Endodermal cell (in vitro differentiated cells): ENCODE data around the gene ATXN2L. TPM values are rescaled to one million over a fixed set of nuclear protein-coding genes. Genes with fewer than 3 reads are reported as not detected.

Experiments
- DNase-seq: peaks from one replicate; pipeline ENCODE4 v3.0.0-alpha.2; 2017
- H3K27ac ChIP-seq: 2 replicates; pipeline ENCODE4 v1.5.1; 2013; ENCODE audit warnings: mild to moderate bottlenecking, low read depth, low read length, moderate library complexity
- H3K27me3 ChIP-seq: 2 replicates; pipeline ENCODE4 v1.6.1; 2013; ENCODE audit warnings: mild to moderate bottlenecking, low read length, moderate library complexity; ENCODE audit not compliant: insufficient read depth, control insufficient read depth, poor library complexity, severe bottlenecking
- H3K36me3 ChIP-seq: 2 replicates; pipeline ENCODE4 v1.7.0; 2013; ENCODE audit warnings: mild to moderate bottlenecking, low read length, moderate library complexity; ENCODE audit not compliant: control insufficient read depth, insufficient read depth
- H3K4me1 ChIP-seq: one replicate; pipeline ENCODE4 v1.7.0; 2013; ENCODE audit warnings: low read length; ENCODE audit not compliant: control insufficient read depth, insufficient read depth
- H3K4me3 ChIP-seq: 2 replicates; pipeline ENCODE4 v1.5.1; 2013; ENCODE audit warnings: mild to moderate bottlenecking, low read length, moderate library complexity
- H3K9ac ChIP-seq: 2 replicates; pipeline ENCODE4 v1.6.1; 2013; ENCODE audit warnings: mild to moderate bottlenecking, low read length, moderate library complexity; ENCODE audit not compliant: poor library complexity, severe bottlenecking; ENCODE audit errors: extremely low read depth
- H3K9me3 ChIP-seq: 2 replicates; pipeline ENCODE4 v1.6.1; 2013; ENCODE audit warnings: mild to moderate bottlenecking, low read length, moderate library complexity; ENCODE audit not compliant: control insufficient read depth
- H3K27ac Mint-ChIP-seq: 2 replicates; pipeline ENCODE4 v1.8.0; 2020; ENCODE audit warnings: mixed read lengths
- H3K27me3 Mint-ChIP-seq: 2 replicates; pipeline ENCODE4 v1.8.0; 2021; ENCODE audit warnings: mild to moderate bottlenecking, mixed read lengths; ENCODE audit not compliant: insufficient read depth
- H3K36me3 Mint-ChIP-seq: 2 replicates; pipeline ENCODE4 v1.8.0; 2020; ENCODE audit warnings: low read depth, mixed read lengths
- H3K4me1 Mint-ChIP-seq: 2 replicates; pipeline ENCODE4 v1.8.0; 2020; ENCODE audit warnings: mixed read lengths
- H3K4me3 Mint-ChIP-seq: 2 replicates; pipeline ENCODE4 v1.8.0; 2020; ENCODE audit warnings: mild to moderate bottlenecking, moderate library complexity, mixed read lengths
- H3K9me3 Mint-ChIP-seq: 2 replicates; pipeline ENCODE4 v1.8.0; 2020; ENCODE audit warnings: mild to moderate bottlenecking, mixed read lengths
- WGBS, 2 experiments: methylation state at CpG; one replicate each; pipeline versions ENCODE4 v1.1.5 to v1.1.7; 2013; ENCODE audit warnings: missing lambda C conversion rate in 2 of 2, mixed read lengths in 1 of 2; ENCODE audit not compliant: insufficient coverage in 1 of 2, insufficient read length in 1 of 2; 5-methylcytosine and 5-hydroxymethylcytosine counted together
- total RNA-seq, 2 donors: library from RNA; stranded (reverse); fragmentation: NEBNext Ultra II Directional in 1 of 2; extraction: Animal tissue kit (Norgen Biotek cat#: 25700) in 1 of 2; gene quantifications; 2 replicates in 1 of 2; 3 replicates in 1 of 2; pipeline ENCODE4 v1.2.1, GENCODE V29; 2021
- TF ChIP-seq, protein P1 (sequence below): fragments of 200-600 bp; sonication (generic); conservative IDR thresholded peaks from 2 replicates; pipeline ENCODE4 v1.5.0; 2021; ENCODE audit warnings: antibody characterized with exemption, mild to moderate bottlenecking

The ATXN2L gene
- total RNA-seq, 2 donors from 2014 or later, result 242 to 264 TPM

DNA sequence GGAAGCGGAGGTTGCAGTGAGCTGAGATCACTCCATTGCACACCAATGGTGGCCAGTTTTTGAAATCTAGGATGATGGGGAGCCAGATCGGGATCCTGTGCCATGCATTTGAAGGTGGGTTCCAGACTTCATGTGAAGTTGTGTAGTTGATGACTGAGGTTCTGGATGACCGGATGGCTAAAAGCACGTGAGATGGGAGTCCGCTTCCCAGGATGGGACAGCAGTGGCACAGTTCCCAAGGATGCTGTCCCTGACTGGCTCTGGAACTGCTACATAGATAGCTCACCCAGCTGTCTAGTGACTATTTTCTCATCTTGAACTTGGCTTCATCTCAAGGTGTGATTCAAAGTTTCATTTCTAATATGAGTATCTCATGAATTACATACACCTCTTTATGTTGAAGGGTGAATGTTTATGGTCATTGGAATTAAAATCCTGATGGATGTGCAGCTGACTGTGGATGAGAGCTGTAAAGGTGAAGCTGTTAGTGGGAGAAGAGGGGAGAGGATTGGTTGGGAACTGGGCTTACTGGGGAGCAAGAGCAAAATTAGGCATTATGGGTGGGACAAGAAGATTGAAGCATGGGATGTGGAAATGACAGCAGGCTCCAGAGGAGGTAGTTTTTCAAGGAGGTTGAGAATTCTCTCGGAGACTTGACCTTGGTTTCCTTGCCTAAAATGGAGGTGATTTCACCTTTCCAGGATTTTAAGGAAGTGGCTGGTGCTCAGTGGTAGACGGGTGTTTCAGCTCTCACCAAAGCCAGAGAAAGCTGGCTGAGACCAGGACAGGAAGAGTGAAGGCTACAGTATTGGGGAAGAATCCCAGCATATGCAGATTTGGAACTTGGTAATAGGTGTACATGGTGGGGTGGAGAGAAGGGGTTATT is 15.1 kb downstream of the ATXN2L start:
- Histone ChIP-seq H3K36me3 (peaks cover 61% of the 10 kb centered on the region), H3K4me3 (no peak overlapping the region), H3K4me1 (no peaks in the 10 kb centered on the region), H3K9me3 (no peaks in the 10 kb centered on the region), H3K27ac (no peak overlapping the region), H3K27me3 (no peaks in the 10 kb centered on the region), H3K9ac (no peak overlapping the region)
- no peaks in the 10 kb centered on the region for H3K27me3 Mint-ChIP-seq
- no peak for DNase-seq
- H3K9me3 Mint-ChIP-seq, result no peaks in the 10 kb centered on the region
- H3K4me1 Mint-ChIP-seq, result no peaks in the 10 kb centered on the region
- peaks cover 76% of the 10 kb centered on the region for H3K36me3 Mint-ChIP-seq
- TF ChIP-seq, protein P1, sequence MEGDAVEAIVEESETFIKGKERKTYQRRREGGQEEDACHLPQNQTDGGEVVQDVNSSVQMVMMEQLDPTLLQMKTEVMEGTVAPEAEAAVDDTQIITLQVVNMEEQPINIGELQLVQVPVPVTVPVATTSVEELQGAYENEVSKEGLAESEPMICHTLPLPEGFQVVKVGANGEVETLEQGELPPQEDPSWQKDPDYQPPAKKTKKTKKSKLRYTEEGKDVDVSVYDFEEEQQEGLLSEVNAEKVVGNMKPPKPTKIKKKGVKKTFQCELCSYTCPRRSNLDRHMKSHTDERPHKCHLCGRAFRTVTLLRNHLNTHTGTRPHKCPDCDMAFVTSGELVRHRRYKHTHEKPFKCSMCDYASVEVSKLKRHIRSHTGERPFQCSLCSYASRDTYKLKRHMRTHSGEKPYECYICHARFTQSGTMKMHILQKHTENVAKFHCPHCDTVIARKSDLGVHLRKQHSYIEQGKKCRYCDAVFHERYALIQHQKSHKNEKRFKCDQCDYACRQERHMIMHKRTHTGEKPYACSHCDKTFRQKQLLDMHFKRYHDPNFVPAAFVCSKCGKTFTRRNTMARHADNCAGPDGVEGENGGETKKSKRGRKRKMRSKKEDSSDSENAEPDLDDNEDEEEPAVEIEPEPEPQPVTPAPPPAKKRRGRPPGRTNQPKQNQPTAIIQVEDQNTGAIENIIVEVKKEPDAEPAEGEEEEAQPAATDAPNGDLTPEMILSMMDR, result no peak
- 85 to 96% methylated on average over 7 of the region's 7 CpGs for WGBS, 2 experiments
- H3K4me3 Mint-ChIP-seq, result no peak overlapping the region
- no peak overlapping the region for H3K27ac Mint-ChIP-seq

DNA sequence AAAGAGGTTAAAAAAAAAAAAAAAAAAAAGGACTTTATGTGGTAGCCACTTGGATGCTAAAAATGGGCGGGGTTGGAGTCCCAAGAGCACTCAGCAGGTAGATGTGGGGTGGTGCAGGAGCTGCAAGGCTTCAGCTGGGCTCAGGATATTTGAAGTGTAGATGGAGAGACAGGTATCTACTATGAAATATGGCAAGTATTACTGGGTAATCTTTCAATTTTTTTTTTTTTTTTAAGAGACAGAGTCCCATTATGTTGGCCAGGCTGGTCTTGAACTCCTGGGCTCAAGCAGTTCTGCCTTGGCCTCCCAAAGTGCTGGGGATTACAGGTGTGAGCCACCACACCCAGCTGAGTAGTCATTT is 15.7 kb downstream of the ATXN2L start:
- peaks cover 57% of the 10 kb centered on the region for H3K36me3 ChIP-seq
- H3K4me1 Mint-ChIP-seq, result no peaks in the 10 kb centered on the region
- peaks cover 76% of the 10 kb centered on the region for H3K36me3 Mint-ChIP-seq
- H3K27me3 Mint-ChIP-seq, result no peaks in the 10 kb centered on the region
- no peaks in the 10 kb centered on the region for H3K27me3 ChIP-seq
- H3K9me3 Mint-ChIP-seq, result no peaks in the 10 kb centered on the region
- TF ChIP-seq, protein P1, result no peak
- H3K4me3 Mint-ChIP-seq, result no peak overlapping the region
- no peak overlapping the region for H3K27ac Mint-ChIP-seq
- 89 to 100% methylated on average over 1 of the region's 1 CpG for WGBS, 2 experiments
- H3K9me3 ChIP-seq, result no peaks in the 10 kb centered on the region
- no peak for DNase-seq
- no peak overlapping the region for H3K9ac ChIP-seq
- H3K4me1 ChIP-seq, result no peaks in the 10 kb centered on the region
- no peak overlapping the region for H3K27ac ChIP-seq
- H3K4me3 ChIP-seq, result no peak overlapping the region

DNA sequence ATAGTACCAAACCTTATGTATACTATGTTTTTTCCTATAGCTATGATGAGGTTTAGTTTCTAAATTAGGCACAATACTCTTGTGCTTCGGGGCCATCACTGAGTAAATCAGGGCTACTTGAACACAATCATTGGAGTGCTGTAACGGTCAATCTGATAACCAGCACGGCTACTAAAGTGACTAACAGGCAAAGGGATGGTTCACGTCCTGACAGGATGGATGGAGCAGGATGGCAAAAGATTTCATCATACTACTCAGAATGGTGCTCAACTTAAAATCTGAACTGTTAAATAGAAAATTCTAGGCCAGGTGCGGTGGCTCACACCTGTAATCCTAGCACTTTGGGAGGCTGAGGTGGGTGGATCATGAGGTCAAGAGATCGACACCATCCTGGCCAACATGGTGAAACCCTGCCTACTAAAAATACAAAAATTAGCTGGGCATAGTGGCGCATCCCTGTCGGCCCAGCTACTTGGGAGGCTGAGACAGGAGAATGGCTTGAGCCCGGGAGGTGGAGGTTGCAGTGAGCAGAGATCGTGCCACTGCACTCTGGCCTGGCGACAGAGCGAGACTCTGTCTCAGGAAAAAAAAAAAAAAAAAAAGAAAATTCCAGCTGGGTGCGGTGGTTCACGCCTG is 16.3 kb downstream of the ATXN2L start:
- Histone ChIP-seq H3K9me3 (no peaks in the 10 kb centered on the region), H3K9ac (no peak overlapping the region), H3K4me3 (no peak overlapping the region), H3K27me3 (no peaks in the 10 kb centered on the region), H3K27ac (no peak overlapping the region), H3K4me1 (no peaks in the 10 kb centered on the region), H3K36me3 (peaks cover 57% of the 10 kb centered on the region)
- H3K4me3 Mint-ChIP-seq, result no peak overlapping the region
- DNase-seq, result no peak
- TF ChIP-seq, protein P1, result no peak
- no peaks in the 10 kb centered on the region for H3K4me1 Mint-ChIP-seq
- no peaks in the 10 kb centered on the region for H3K27me3 Mint-ChIP-seq
- no peaks in the 10 kb centered on the region for H3K9me3 Mint-ChIP-seq
- H3K27ac Mint-ChIP-seq, result no peak overlapping the region
- WGBS, 2 experiments, result 96 to 99% methylated on average over 11 to 14 of the region's 14 CpGs
- H3K36me3 Mint-ChIP-seq, result peaks cover 76% of the 10 kb centered on the region
